ENCODE measurements around the gene KIF5C.

GRCh38 chr2:148954536-148954935, 79.5 kb downstream of the KIF5C start:
- TF ChIP-seq CTCF (IDR thresholded peaks at IDR 0.05; ENCODE audit: low read length) (no peak), EZH2 (IDR thresholded peaks at IDR 0.05; ENCODE audit: borderline replicate concordance, low read length) (no peak)

Data from OCI-LY1 (cell line).